Posterior cingulate gyrus (tissue), 11 donors: ENCODE measurements around the gene TBC1D22A.

ENCODE experiments used
- DNase-seq, 10 donors: peaks; one replicate each; pipeline versions ENCODE4 v3.0.0 to v3.0.0-alpha.2; 2020 to 2021; ENCODE audit warnings: mixed read lengths in 3 of 10
- intact Hi-C: fragments of 100-400 bp; cut with DNase I; formaldehyde crosslinking; loops from one replicate; pipeline ENCODE4 v1.15.1; 2023

The TBC1D22A gene

GRCh38 chr22:46736705-46737104, 25.7 kb upstream of the TBC1D22A start:
- intact Hi-C loops = no loop called here
- DNase-seq = peak in 2 of 10 donors; percentile 26 to 42

GRCh38 chr22:46737105-46737975, 25.1 kb upstream of the TBC1D22A start:
- peak in 6 of 10 donors; percentile 30 to 87 (median 48) for DNase-seq
- intact Hi-C loops = no loop called here

- intact Hi-C loops = no loop called here
- peak; percentile 53 to 95 (median 70) for DNase-seq
These were observed 24.3 kb upstream of the TBC1D22A start, which contains the start of gene CERK for GRCh38 chr22:46737976-46738646. Gene CERK (minus strand): TSS chr22:46738252. CDS start chr22:46738148, 104 bp downstream.

GRCh38 chr22:46738647-46739093, 23.8 kb upstream of the TBC1D22A start:
- DNase-seq = no peak
- intact Hi-C loops = no loop called here

GRCh38 chr22:46739094-46739870, 23.2 kb upstream of the TBC1D22A start:
- intact Hi-C loops = no loop called here
- DNase-seq = peak in 5 of 10 donors; percentile 19 to 90 (median 67)

GRCh38 chr22:46740910-46741780, 21.3 kb upstream of the TBC1D22A start:
- DNase-seq = peak in 2 of 10 donors; percentile 69 to 82
- intact Hi-C loops = no loop called here

GRCh38 chr22:46741974-46742519, 20.4 kb upstream of the TBC1D22A start:
- intact Hi-C loops = no loop called here
- DNase-seq = peak in 1 of 10 donors; percentile 49

GRCh38 chr22:46742576-46743221, 19.8 kb upstream of the TBC1D22A start:
- DNase-seq = no peak
- intact Hi-C loops = no loop called here

GRCh38 chr22:46744581-46744980, 17.9 kb upstream of the TBC1D22A start:
- intact Hi-C loops = no loop called here
- DNase-seq = peak in 2 of 10 donors; percentile 20 to 53

GRCh38 chr22:46746192-46746591, 16.3 kb upstream of the TBC1D22A start:
- intact Hi-C loops = no loop called here
- DNase-seq = peak in 2 of 10 donors; percentile 54 to 57

- DNase-seq = peak in 1 of 10 donors; percentile 17
- intact Hi-C loops = no loop called here
These were observed 15.8 kb upstream of the TBC1D22A start for GRCh38 chr22:46746620-46747019.

- intact Hi-C loops = no loop called here
- peak in 2 of 10 donors; percentile 16 to 59 for DNase-seq
These were observed 14.8 kb upstream of the TBC1D22A start for GRCh38 chr22:46747646-46748045.

GRCh38 chr22:46748206-46748907, 14.1 kb upstream of the TBC1D22A start:
- peak in 2 of 10 donors; percentile 35 to 71 for DNase-seq
- intact Hi-C loops = no loop called here

GRCh38 chr22:46748908-46749675, 13.4 kb upstream of the TBC1D22A start:
- DNase-seq = peak in 2 of 10 donors; percentile 58 to 76
- intact Hi-C loops = no loop called here

GRCh38 chr22:46749682-46750529, 12.5 kb upstream of the TBC1D22A start:
- DNase-seq = peak in 2 of 10 donors; percentile 21 to 52
- intact Hi-C loops = no loop called here

GRCh38 chr22:46750530-46750800, 12.0 kb upstream of the TBC1D22A start:
- DNase-seq = peak in 1 of 10 donors; percentile 61
- intact Hi-C loops = no loop called here
